Activated T-cell treated with anti-CD3 and anti-CD28 coated beads, Interleukin-2, amount 50 U/mL, for 24 hours (primary cell): ENCODE data around the gene SMURF2.

Experiments used
- DNase-seq: peaks from one replicate; pipeline ENCODE4 v3.0.0-alpha.2; 2020
- H3K27ac Mint-ChIP-seq: 2 replicates; pipeline ENCODE4 v1.8.0; 2020; ENCODE audit warnings: mild to moderate bottlenecking, mixed read lengths
- H3K27me3 Mint-ChIP-seq: 2 replicates; pipeline ENCODE4 v1.8.0; 2020; ENCODE audit warnings: mixed read lengths
- H3K36me3 Mint-ChIP-seq: 2 replicates; pipeline ENCODE4 v1.8.0; 2020; ENCODE audit warnings: low read depth, mixed read lengths
- H3K4me1 Mint-ChIP-seq: 2 replicates; pipeline ENCODE4 v1.8.0; 2020; ENCODE audit warnings: low read depth, mixed read lengths
- H3K4me3 Mint-ChIP-seq: 2 replicates; pipeline ENCODE4 v1.8.0; 2020; ENCODE audit warnings: mild to moderate bottlenecking, moderate library complexity, mixed read lengths
- H3K9me3 Mint-ChIP-seq: 2 replicates; pipeline ENCODE4 v1.8.0; 2020; ENCODE audit warnings: mixed read lengths

SMURF2 gene

GRCh38 chr17:64506201-64506575, 155.9 kb downstream of the SMURF2 start, which contains the start of gene DDX5:
DDX5 (minus strand) TSS chr17:64506289; CDS start chr17:64506119, 170 bp downstream.
- peak; percentile 98 for DNase-seq
- no peaks in the 10 kb centered on the region for H3K27me3 Mint-ChIP-seq
- H3K4me1 Mint-ChIP-seq = peaks cover 54% of the 10 kb centered on the region
- H3K36me3 Mint-ChIP-seq = peaks cover 91% of the 10 kb centered on the region
- H3K27ac Mint-ChIP-seq = peak within 1 kb of the TSS; percentile 100
- peak within 1 kb of the TSS; percentile 98 for H3K4me3 Mint-ChIP-seq
- H3K9me3 Mint-ChIP-seq = no peaks in the 10 kb centered on the region

- DNase-seq = peak; percentile 87
Measured at GRCh38 chr17:64505340-64506200, 156.5 kb downstream of the SMURF2 start.

GRCh38 chr17:64504769-64505339, 157.3 kb downstream of the SMURF2 start:
- DNase-seq = no peak
- Mint-ChIP-seq H3K27ac (peak overlapping the region; percentile 100), H3K36me3 (peaks cover 91% of the 10 kb centered on the region), H3K4me3 (peak overlapping the region; percentile 98), H3K9me3 (no peaks in the 10 kb centered on the region), H3K4me1 (peaks cover 65% of the 10 kb centered on the region), H3K27me3 (no peaks in the 10 kb centered on the region)

More at GRCh38 chr17:64505340-64506200, 156.5 kb downstream of the SMURF2 start:
- peak overlapping the region; percentile 98 for H3K4me3 Mint-ChIP-seq
- H3K36me3 Mint-ChIP-seq = peaks cover 91% of the 10 kb centered on the region
- H3K27me3 Mint-ChIP-seq = no peaks in the 10 kb centered on the region
- H3K9me3 Mint-ChIP-seq = no peaks in the 10 kb centered on the region
- H3K4me1 Mint-ChIP-seq = peaks cover 60% of the 10 kb centered on the region
- H3K27ac Mint-ChIP-seq = peak overlapping the region; percentile 100

- Mint-ChIP-seq H3K27ac (peak overlapping the region; percentile 100), H3K9me3 (no peaks in the 10 kb centered on the region), H3K27me3 (no peaks in the 10 kb centered on the region), H3K36me3 (peaks cover 93% of the 10 kb centered on the region), H3K4me3 (peak overlapping the region; percentile 98), H3K4me1 (peaks cover 70% of the 10 kb centered on the region)
- DNase-seq = no peak
Measured at GRCh38 chr17:64503821-64504768, 158.0 kb downstream of the SMURF2 start.

GRCh38 chr17:64503341-64503740, 158.8 kb downstream of the SMURF2 start:
- Mint-ChIP-seq H3K27me3 (no peaks in the 10 kb centered on the region), H3K4me3 (peak overlapping the region; percentile 98), H3K27ac (peak overlapping the region; percentile 100), H3K9me3 (no peaks in the 10 kb centered on the region), H3K36me3 (peaks cover 95% of the 10 kb centered on the region), H3K4me1 (peaks cover 71% of the 10 kb centered on the region)
- DNase-seq = no peak

- peak overlapping the region; percentile 100 for H3K27ac Mint-ChIP-seq
- no peaks in the 10 kb centered on the region for H3K9me3 Mint-ChIP-seq
- H3K36me3 Mint-ChIP-seq = peaks cover 98% of the 10 kb centered on the region
- DNase-seq = no peak
- no peaks in the 10 kb centered on the region for H3K27me3 Mint-ChIP-seq
- peaks cover 73% of the 10 kb centered on the region for H3K4me1 Mint-ChIP-seq
- H3K4me3 Mint-ChIP-seq = peak overlapping the region; percentile 98
Measured at GRCh38 chr17:64502809-64503208, 159.3 kb downstream of the SMURF2 start.

- no peak for DNase-seq
Measured at GRCh38 chr17:64502021-64502420, 160.1 kb downstream of the SMURF2 start.

GRCh38 chr17:64500862-64501765, 161.0 kb downstream of the SMURF2 start:
- Mint-ChIP-seq H3K9me3 (no peaks in the 10 kb centered on the region), H3K27me3 (no peaks in the 10 kb centered on the region), H3K4me1 (peaks cover 79% of the 10 kb centered on the region), H3K4me3 (peak overlapping the region; percentile 98), H3K36me3 (peaks cover 97% of the 10 kb centered on the region), H3K27ac (peak overlapping the region; percentile 100)
- DNase-seq = no peak

More at GRCh38 chr17:64502021-64502420, 160.1 kb downstream of the SMURF2 start:
- Mint-ChIP-seq H3K27ac (peak overlapping the region; percentile 100), H3K27me3 (no peaks in the 10 kb centered on the region), H3K4me1 (peaks cover 76% of the 10 kb centered on the region), H3K9me3 (no peaks in the 10 kb centered on the region), H3K4me3 (peak overlapping the region; percentile 98), H3K36me3 (peaks cover 97% of the 10 kb centered on the region)

- peak overlapping the region; percentile 100 for H3K27ac Mint-ChIP-seq
- H3K4me3 Mint-ChIP-seq = peak overlapping the region; percentile 98
- peaks cover 85% of the 10 kb centered on the region for H3K4me1 Mint-ChIP-seq
- H3K36me3 Mint-ChIP-seq = peaks cover 97% of the 10 kb centered on the region
- no peaks in the 10 kb centered on the region for H3K9me3 Mint-ChIP-seq
- DNase-seq = no peak
- H3K27me3 Mint-ChIP-seq = no peaks in the 10 kb centered on the region
Measured at GRCh38 chr17:64500487-64500859, 161.6 kb downstream of the SMURF2 start.

GRCh38 chr17:64499805-64500486, 162.2 kb downstream of the SMURF2 start:
- Mint-ChIP-seq H3K27ac (peak overlapping the region; percentile 100), H3K4me1 (peaks cover 87% of the 10 kb centered on the region), H3K9me3 (no peaks in the 10 kb centered on the region), H3K36me3 (peaks cover 95% of the 10 kb centered on the region), H3K27me3 (no peaks in the 10 kb centered on the region), H3K4me3 (peak overlapping the region; percentile 98)
- DNase-seq = no peak

- Mint-ChIP-seq H3K4me3 (peak overlapping the region; percentile 99), H3K27ac (peak overlapping the region; percentile 100), H3K9me3 (no peaks in the 10 kb centered on the region), H3K27me3 (no peaks in the 10 kb centered on the region), H3K4me1 (peaks cover 86% of the 10 kb centered on the region), H3K36me3 (peaks cover 93% of the 10 kb centered on the region)
- no peak for DNase-seq
Measured at GRCh38 chr17:64498308-64499203, 163.6 kb downstream of the SMURF2 start.

- Mint-ChIP-seq H3K9me3 (no peaks in the 10 kb centered on the region), H3K4me1 (peaks cover 83% of the 10 kb centered on the region), H3K27ac (peak overlapping the region; percentile 100), H3K36me3 (peaks cover 91% of the 10 kb centered on the region), H3K27me3 (no peaks in the 10 kb centered on the region), H3K4me3 (peak overlapping the region; percentile 99)
- peak; percentile 78 for DNase-seq
Measured at GRCh38 chr17:64497565-64498035, 164.5 kb downstream of the SMURF2 start.
